Measurements from ENCODE around the gene GRB2.

- no peak for TF ChIP-seq CTCF (IDR thresholded peaks at IDR 0.05; ENCODE audit: insufficient read depth, low read length)
- no peak; the same call in 1 of the 2 replicates for TF ChIP-seq GABPA (IDR thresholded peaks at IDR 0.05; ENCODE audit: low read depth)
- no peak for TF ChIP-seq POLR2AphosphoS5 (IDR thresholded peaks at IDR 0.05; ENCODE audit: low read depth)
- no peak for TF ChIP-seq REST (IDR thresholded peaks at IDR 0.05; ENCODE audit: insufficient replicate concordance, low read depth)
- TF ChIP-seq SPI1 (IDR thresholded peaks at IDR 0.05; ENCODE audit: borderline replicate concordance, low read depth), result peak; percentile 76; the same call in 1 of the 2 replicates
Observed at GRCh38 chr17:75295201-75296158, 110.0 kb downstream of the GRB2 start.
